Subcutaneous adipose tissue (tissue), 4 donors: ENCODE measurements around the gene SSTR5. TPM values are rescaled to one million over a fixed set of nuclear protein-coding genes. Genes with fewer than 3 reads are reported as not detected.

Experiments used
- total RNA-seq, 4 donors: library from RNA; depleted of rRNA; stranded (reverse); fragments of >200 nt; gene quantifications; one replicate each; pipeline ENCODE4 v1.1.0, GENCODE V29; 2016
- TF ChIP-seq, protein P1 (sequence below): fragments of 450-650 bp; IDR thresholded peaks from one replicate; pipeline ENCODE4 v1.5.1; 2016; ENCODE audit warnings: low read depth, mild to moderate bottlenecking, control low read depth, antibody characterized with exemption, moderate library complexity

Gene SSTR5
- total RNA-seq, 4 donors from 2014 or later: not detected

- TF ChIP-seq, protein P1, sequence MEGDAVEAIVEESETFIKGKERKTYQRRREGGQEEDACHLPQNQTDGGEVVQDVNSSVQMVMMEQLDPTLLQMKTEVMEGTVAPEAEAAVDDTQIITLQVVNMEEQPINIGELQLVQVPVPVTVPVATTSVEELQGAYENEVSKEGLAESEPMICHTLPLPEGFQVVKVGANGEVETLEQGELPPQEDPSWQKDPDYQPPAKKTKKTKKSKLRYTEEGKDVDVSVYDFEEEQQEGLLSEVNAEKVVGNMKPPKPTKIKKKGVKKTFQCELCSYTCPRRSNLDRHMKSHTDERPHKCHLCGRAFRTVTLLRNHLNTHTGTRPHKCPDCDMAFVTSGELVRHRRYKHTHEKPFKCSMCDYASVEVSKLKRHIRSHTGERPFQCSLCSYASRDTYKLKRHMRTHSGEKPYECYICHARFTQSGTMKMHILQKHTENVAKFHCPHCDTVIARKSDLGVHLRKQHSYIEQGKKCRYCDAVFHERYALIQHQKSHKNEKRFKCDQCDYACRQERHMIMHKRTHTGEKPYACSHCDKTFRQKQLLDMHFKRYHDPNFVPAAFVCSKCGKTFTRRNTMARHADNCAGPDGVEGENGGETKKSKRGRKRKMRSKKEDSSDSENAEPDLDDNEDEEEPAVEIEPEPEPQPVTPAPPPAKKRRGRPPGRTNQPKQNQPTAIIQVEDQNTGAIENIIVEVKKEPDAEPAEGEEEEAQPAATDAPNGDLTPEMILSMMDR: no peak
Measured at GRCh38 chr16:1122398-1122765, 49.8 kb downstream of the SSTR5 start.

- TF ChIP-seq, protein P1: no peak
Measured at GRCh38 chr16:1123525-1124230, 51.1 kb downstream of the SSTR5 start.

GRCh38 chr16:1124291-1124690 is 51.7 kb downstream of the SSTR5 start:
- TF ChIP-seq, protein P1: no peak

GRCh38 chr16:1124795-1125194 is 52.2 kb downstream of the SSTR5 start:
- TF ChIP-seq, protein P1: no peak

- TF ChIP-seq, protein P1: no peak
Measured at GRCh38 chr16:1125471-1125870, 52.9 kb downstream of the SSTR5 start.

- TF ChIP-seq, protein P1: no peak
Measured at GRCh38 chr16:1126044-1126443, 53.5 kb downstream of the SSTR5 start.

DNA sequence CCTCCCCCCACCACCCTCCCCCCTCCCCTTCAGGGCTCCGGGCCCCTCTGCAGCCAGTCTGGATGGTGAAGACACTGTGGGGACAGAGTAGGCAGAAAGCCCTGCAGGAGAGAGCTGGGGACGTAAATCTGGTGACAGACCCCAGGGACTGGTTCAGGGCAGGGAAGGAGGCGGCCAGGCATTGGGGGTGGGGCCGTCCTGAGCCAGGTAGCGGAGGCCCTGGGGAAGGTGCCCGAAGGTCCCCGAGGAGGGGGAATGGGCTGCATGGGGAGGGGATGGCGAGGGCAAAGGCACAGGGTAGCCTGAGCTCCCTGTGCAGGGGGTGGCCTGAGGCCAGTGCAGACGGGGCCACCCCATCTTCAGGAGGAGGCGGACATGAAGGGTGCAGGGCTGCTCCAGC is 54.0 kb downstream of the SSTR5 start:
- TF ChIP-seq, protein P1: no peak
